H9 (cell line): ENCODE measurements around the gene TSPO2. TPM values are rescaled to one million over a fixed set of nuclear protein-coding genes. Genes with fewer than 3 reads are reported as not detected.

Source experiments
- DNase-seq: peaks from one replicate; pipeline ENCODE4 v3.0.0-alpha.2; 2017
- H2AFZ ChIP-seq: one replicate; pipeline ENCODE4 v1.6.1; 2013; ENCODE audit warnings: mild to moderate bottlenecking, low read length, control low read depth, moderate library complexity
- H2AK5ac ChIP-seq: 2 replicates; pipeline ENCODE4 v1.6.1; 2013; ENCODE audit warnings: low read length, control low read depth, mixed read lengths; ENCODE audit not compliant: insufficient read length
- H2BK120ac ChIP-seq: one replicate; pipeline ENCODE4 v1.6.1; 2013; ENCODE audit warnings: low read depth, mild to moderate bottlenecking, low read length, control low read depth, inconsistent platforms; ENCODE audit not compliant: poor library complexity, severe bottlenecking
- H2BK12ac ChIP-seq: 2 replicates; pipeline ENCODE4 v1.6.1; 2013; ENCODE audit warnings: low read length, control low read depth, mixed read lengths, low read depth; ENCODE audit not compliant: insufficient read length
- H2BK15ac ChIP-seq: 2 replicates; pipeline ENCODE4 v1.6.1; 2013; ENCODE audit warnings: low read depth, low read length, control low read depth
- H2BK20ac ChIP-seq: one replicate; pipeline ENCODE4 v1.6.1; 2013; ENCODE audit warnings: low read depth, mild to moderate bottlenecking, low read length, control low read depth, inconsistent platforms; ENCODE audit not compliant: poor library complexity, severe bottlenecking
- H2BK5ac ChIP-seq: 2 replicates; pipeline ENCODE4 v1.6.1; 2013; ENCODE audit warnings: low read length, control low read depth, mixed read lengths; ENCODE audit not compliant: insufficient read length
- H3K14ac ChIP-seq: 2 replicates; pipeline ENCODE4 v1.6.1; 2013; ENCODE audit warnings: low read length, control low read depth; ENCODE audit not compliant: insufficient read depth
- H3K18ac ChIP-seq: 2 replicates; pipeline ENCODE4 v1.6.1; 2013; ENCODE audit warnings: low read depth, mild to moderate bottlenecking, mixed read lengths, low read length, control low read depth; ENCODE audit not compliant: insufficient read length
- H3K23ac ChIP-seq: 2 replicates; pipeline ENCODE4 v1.6.1; 2013; ENCODE audit warnings: low read length, control low read depth, mixed read lengths, low read depth; ENCODE audit not compliant: insufficient read length
- H3K23me2 ChIP-seq: 2 replicates; pipeline ENCODE4 v1.6.1; 2013; ENCODE audit warnings: low read depth, mild to moderate bottlenecking, mixed read lengths, low read length, control low read depth; ENCODE audit not compliant: insufficient read length, poor library complexity, severe bottlenecking
- H3K27ac ChIP-seq: 2 replicates; pipeline ENCODE4 v1.5.1; 2013; ENCODE audit warnings: low read length, control low read depth, mixed read lengths, low read depth; ENCODE audit not compliant: insufficient read length
- H3K27me3 ChIP-seq: 2 replicates; pipeline ENCODE4 v1.6.1; 2013; ENCODE audit warnings: low read length, control low read depth, inconsistent platforms; ENCODE audit not compliant: insufficient read depth
- H3K4ac ChIP-seq: 2 replicates; pipeline ENCODE4 v1.6.1; 2013; ENCODE audit warnings: low read depth, mild to moderate bottlenecking, control low read depth, inconsistent platforms, low read length, moderate library complexity
- H3K4me1 ChIP-seq: 2 replicates; pipeline ENCODE4 v1.6.1; 2013; ENCODE audit warnings: low read length, control low read depth, inconsistent platforms; ENCODE audit not compliant: insufficient read depth
- H3K4me2 ChIP-seq: 2 replicates; pipeline ENCODE4 v1.6.1; 2013; ENCODE audit warnings: low read length, control low read depth, mixed read lengths; ENCODE audit not compliant: insufficient read length, insufficient read depth
- H3K56ac ChIP-seq: 2 replicates; pipeline ENCODE4 v1.6.1; 2013; ENCODE audit warnings: low read depth, mild to moderate bottlenecking, mixed read lengths, low read length, control low read depth; ENCODE audit not compliant: insufficient read length
- H3K79me1 ChIP-seq: 2 replicates; pipeline ENCODE4 v1.6.1; 2013; ENCODE audit warnings: low read depth, mild to moderate bottlenecking, moderate library complexity, low read length, control low read depth, inconsistent platforms; ENCODE audit not compliant: insufficient read depth, poor library complexity, severe bottlenecking
- H3K79me2 ChIP-seq: 2 replicates; pipeline ENCODE4 v1.6.1; 2013; ENCODE audit warnings: low read length, control low read depth, inconsistent platforms; ENCODE audit not compliant: insufficient read depth
- H3K9ac ChIP-seq: 2 replicates; pipeline ENCODE4 v1.6.1; 2013; ENCODE audit warnings: low read length, control low read depth, mixed read lengths; ENCODE audit not compliant: insufficient read length; ENCODE audit errors: extremely low read depth
- H3K9me3 ChIP-seq: one replicate; pipeline ENCODE4 v1.6.1; 2013; ENCODE audit warnings: low read depth, low read length, inconsistent platforms; ENCODE audit not compliant: control insufficient read depth
- H3T11ph ChIP-seq: one replicate; pipeline ENCODE4 v1.6.1; 2013; ENCODE audit warnings: mild to moderate bottlenecking, low read length, control low read depth, inconsistent platforms
- H4K20me1 ChIP-seq: one replicate; pipeline ENCODE4 v1.6.1; 2013; ENCODE audit not compliant: control insufficient read depth, insufficient read length, insufficient read depth
- H4K5ac ChIP-seq: 2 replicates; pipeline ENCODE4 v1.6.1; 2013; ENCODE audit warnings: low read depth, mild to moderate bottlenecking, mixed read lengths, low read length, control low read depth; ENCODE audit not compliant: insufficient read length
- H4K8ac ChIP-seq: replicated peaks from 2 replicates; pipeline ENCODE4 v1.6.1; 2013; ENCODE audit warnings: low read length, control low read depth, mixed read lengths, low read depth; ENCODE audit not compliant: insufficient read length
- H4K91ac ChIP-seq: 2 replicates; pipeline ENCODE4 v1.6.1; 2013; ENCODE audit warnings: low read depth, mild to moderate bottlenecking, moderate library complexity, mixed read lengths, low read length, control low read depth; ENCODE audit not compliant: insufficient read length
- H3K27ac Mint-ChIP-seq, 3 experiments: 2 replicates in 2 of 3; 3 replicates in 1 of 3; pipeline ENCODE4 v1.8.0; 2020 to 2021; ENCODE audit warnings: mixed read lengths in 3 of 3, mild to moderate bottlenecking in 1 of 3, moderate library complexity in 1 of 3
- H3K27me3 Mint-ChIP-seq: 2 replicates; pipeline ENCODE4 v1.8.0; 2021; ENCODE audit warnings: low read depth, mild to moderate bottlenecking, moderate library complexity, mixed read lengths
- H3K36me3 Mint-ChIP-seq, 3 experiments: 2 replicates in 2 of 3; 3 replicates in 1 of 3; pipeline ENCODE4 v1.8.0; 2020 to 2021; ENCODE audit warnings: low read depth in 3 of 3, mixed read lengths in 3 of 3; ENCODE audit not compliant: insufficient read depth in 1 of 3
- H3K4me1 Mint-ChIP-seq, 2 experiments: 2 replicates each; pipeline ENCODE4 v1.8.0; 2020; ENCODE audit warnings: mixed read lengths in 2 of 2
- H3K4me3 Mint-ChIP-seq, 2 experiments: 2 replicates in 1 of 2; 3 replicates in 1 of 2; pipeline ENCODE4 v1.8.0; 2020 to 2021; ENCODE audit warnings: mild to moderate bottlenecking in 2 of 2, mixed read lengths in 2 of 2, moderate library complexity in 1 of 2
- H3K9me3 Mint-ChIP-seq, 2 experiments: 2 replicates in 1 of 2; 3 replicates in 1 of 2; pipeline ENCODE4 v1.8.0; 2020; ENCODE audit warnings: mild to moderate bottlenecking in 2 of 2, mixed read lengths in 2 of 2, moderate library complexity in 1 of 2
- CTCF ChIP-seq: fragments of 200-600 bp; sonication (generic); conservative IDR thresholded peaks from 3 replicates; pipeline ENCODE4 v1.8.0; 2021; ENCODE audit warnings: antibody characterized with exemption, mild to moderate bottlenecking
- WGBS: extraction: QIAGEN DNeasy Blood & Tissue Kit; methylation state at CpG from one replicate; pipeline ENCODE4 v1.1.7; 2013; ENCODE audit warnings: missing lambda C conversion rate, low lambda C conversion rate, mixed read lengths; ENCODE audit not compliant: insufficient read length; ENCODE audit errors: extremely low coverage; 5-methylcytosine and 5-hydroxymethylcytosine counted together
- total RNA-seq: library from RNA; stranded (reverse); gene quantifications from 2 replicates; pipeline ENCODE4 v1.2.1, GENCODE V29; 2021

TSPO2 gene
- total RNA-seq, 1 experiment from 2014 or later, result not detected

DNA sequence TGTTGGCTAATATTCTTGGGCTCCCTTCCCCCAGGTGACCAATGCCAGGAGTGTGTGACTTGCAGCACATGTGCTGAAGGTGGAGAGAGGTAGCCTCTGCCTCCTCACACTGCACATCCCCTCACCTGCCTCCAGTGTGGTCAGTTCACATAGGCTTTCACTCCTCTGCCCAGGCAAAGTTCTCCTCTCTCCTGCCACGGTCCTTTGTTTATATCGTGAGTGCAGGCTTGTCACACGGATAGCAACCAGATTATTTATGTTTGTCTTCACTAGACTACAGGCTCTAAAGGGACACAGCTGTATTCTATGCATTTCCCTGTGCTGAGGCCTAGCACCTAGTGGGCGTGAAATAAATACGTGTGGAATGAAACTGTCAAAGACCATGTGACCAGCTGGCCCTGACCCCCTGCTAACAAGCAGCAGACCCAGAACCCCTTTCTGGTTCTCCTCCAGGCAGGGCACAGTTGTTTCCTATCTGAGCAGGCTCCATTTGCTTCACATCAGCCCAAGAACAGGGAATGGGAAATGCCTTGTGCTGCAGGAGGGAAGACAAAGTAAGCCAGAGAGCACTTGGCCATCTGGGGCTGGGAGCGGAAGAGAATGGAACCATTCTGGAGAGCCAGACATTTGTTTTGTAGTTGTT, 45.6 kb upstream of the TSPO2 start:
- Histone ChIP-seq H3K23ac (no peak overlapping the region), H2BK5ac (no peak overlapping the region), H3K56ac (no peak overlapping the region), H4K5ac (peak overlapping the region; percentile 14), H3K9me3 (no peaks in the 10 kb centered on the region), H3K79me1 (no peaks in the 10 kb centered on the region), H4K20me1 (no peaks in the 10 kb centered on the region), H3K14ac (peak overlapping the region; percentile 66; the same call in 1 of the 2 replicates), H3K27me3 (no peaks in the 10 kb centered on the region), H4K8ac (no peak overlapping the region), H3K27ac (peak overlapping the region; percentile 72), H3K4ac (no peak overlapping the region; the same call in 1 of the 2 replicates), H3K23me2 (no peaks in the 10 kb centered on the region), H2AFZ (no peak overlapping the region), H3T11ph (peak overlapping the region; percentile 47), H3K9ac (no peak overlapping the region), H2AK5ac (no peak overlapping the region), H2BK12ac (peak overlapping the region; percentile 26), H2BK20ac (no peak overlapping the region), H4K91ac (no peak overlapping the region), H2BK15ac (no peak overlapping the region), H3K18ac (peak overlapping the region; percentile 19), H2BK120ac (no peak overlapping the region), H3K4me2 (peak overlapping the region; percentile 3), H3K79me2 (no peaks in the 10 kb centered on the region), H3K4me1 (peaks cover 16% of the 10 kb centered on the region; the same call in 1 of the 2 replicates)
- WGBS, result no CpG with 5 or more reads among the region's 6 CpGs
- Mint-ChIP-seq H3K36me3 (0 out of 7 replicates have a peak, but pooled peaks cover 0 to 2% (median 0%) of the 10 kb centered on the region in 3 experiments), H3K27ac (peak overlapping the region; percentile 96 to 99 (median 98)), H3K27me3 (peaks cover 5% of the 10 kb centered on the region), H3K9me3 (peaks cover 0 to 2% of the 10 kb centered on the region in 2 experiments; a peak in 1 of 5 replicates), H3K4me1 (peaks cover 63 to 64% of the 10 kb centered on the region in 2 experiments), H3K4me3 (peak overlapping the region in 1 of 2 experiments; percentile 45; a peak in 2 of 5 replicates)
- TF ChIP-seq CTCF, result no peak
- DNase-seq, result peak; percentile 55
